T-helper 2 cell treated with Interferon-gamma antibody and Interleukin-4, amounts not matched to agents 5 μg/mL and 100 μg/mL, for 36 hours (primary cell): Measurements from ENCODE around the gene NID1.
"Not testable (repeated sequence)": the region's sequence is repeated elsewhere in the genome, so short reads cannot be mapped to it uniquely, and the experiment has no call there.

ENCODE experiments used
- DNase-seq: peaks from one replicate; pipeline ENCODE4 v3.0.0; 2021; ENCODE audit warnings: low spot score
- H3K27ac Mint-ChIP-seq: one replicate; pipeline ENCODE4 v1.8.0; 2021; ENCODE audit warnings: mild to moderate bottlenecking, mixed read lengths
- H3K27me3 Mint-ChIP-seq: one replicate; pipeline ENCODE4 v1.8.0; 2021; ENCODE audit warnings: low read depth, mixed read lengths
- H3K36me3 Mint-ChIP-seq: one replicate; pipeline ENCODE4 v1.8.0; 2021; ENCODE audit warnings: low read depth, mixed read lengths
- H3K4me1 Mint-ChIP-seq: one replicate; pipeline ENCODE4 v1.8.0; 2021; ENCODE audit warnings: low read depth, mixed read lengths
- H3K4me3 Mint-ChIP-seq: one replicate; pipeline ENCODE4 v1.8.0; 2022; ENCODE audit warnings: mild to moderate bottlenecking, moderate library complexity, mixed read lengths
- H3K9me3 Mint-ChIP-seq: one replicate; pipeline ENCODE4 v1.8.0; 2021; ENCODE audit warnings: mixed read lengths

NID1 gene

GRCh38 chr1:236016083-236016482 lies 48.8 kb downstream of the NID1 start:
- Mint-ChIP-seq H3K27me3 (peaks cover 30% of the 10 kb centered on the region), H3K4me1 (no peaks in the 10 kb centered on the region), H3K27ac (no peak overlapping the region), H3K4me3 (no peak overlapping the region), H3K9me3 (no peaks in the 10 kb centered on the region), H3K36me3 (no peaks in the 10 kb centered on the region)
- DNase-seq: no peak

GRCh38 chr1:236015539-236015938 lies 49.4 kb downstream of the NID1 start:
- Mint-ChIP-seq H3K27ac (no peak overlapping the region), H3K27me3 (peaks cover 26% of the 10 kb centered on the region), H3K4me3 (no peak overlapping the region), H3K4me1 (no peaks in the 10 kb centered on the region), H3K9me3 (no peaks in the 10 kb centered on the region), H3K36me3 (no peaks in the 10 kb centered on the region)
- no peak for DNase-seq

- H3K4me1 Mint-ChIP-seq: no peaks in the 10 kb centered on the region
- DNase-seq: no peak
- H3K27ac Mint-ChIP-seq: no peak overlapping the region
- H3K36me3 Mint-ChIP-seq: no peaks in the 10 kb centered on the region
- no peaks in the 10 kb centered on the region for H3K9me3 Mint-ChIP-seq
- H3K27me3 Mint-ChIP-seq: peaks cover 21% of the 10 kb centered on the region
- H3K4me3 Mint-ChIP-seq: no peak overlapping the region
These were observed 51.6 kb downstream of the NID1 start for GRCh38 chr1:236013330-236013729.

GRCh38 chr1:236011641-236012040 lies 53.2 kb downstream of the NID1 start:
- Mint-ChIP-seq H3K36me3 (no peaks in the 10 kb centered on the region), H3K27me3 (peaks cover 13% of the 10 kb centered on the region), H3K9me3 (no peaks in the 10 kb centered on the region), H3K4me1 (no peaks in the 10 kb centered on the region), H3K27ac (no peak overlapping the region), H3K4me3 (no peak overlapping the region)
- DNase-seq: no peak

- Mint-ChIP-seq H3K4me1 (peaks cover 4% of the 10 kb centered on the region), H3K36me3 (no peaks in the 10 kb centered on the region), H3K27me3 (peaks cover 7% of the 10 kb centered on the region), H3K9me3 (no peaks in the 10 kb centered on the region), H3K4me3 (no peak overlapping the region), H3K27ac (no peak overlapping the region)
- DNase-seq: no peak
These were observed 54.4 kb downstream of the NID1 start for GRCh38 chr1:236010443-236010842.

- Mint-ChIP-seq H3K4me3 (no peak overlapping the region), H3K36me3 (no peaks in the 10 kb centered on the region), H3K4me1 (peaks cover 5% of the 10 kb centered on the region), H3K9me3 (no peaks in the 10 kb centered on the region), H3K27me3 (peaks cover 5% of the 10 kb centered on the region), H3K27ac (no peak overlapping the region)
- DNase-seq: no peak
These were observed 55.0 kb downstream of the NID1 start for GRCh38 chr1:236009857-236010256.

- peaks cover 3% of the 10 kb centered on the region for H3K27me3 Mint-ChIP-seq
- no peaks in the 10 kb centered on the region for H3K36me3 Mint-ChIP-seq
- no peak overlapping the region for H3K27ac Mint-ChIP-seq
- no peak overlapping the region for H3K4me3 Mint-ChIP-seq
- peaks cover 7% of the 10 kb centered on the region for H3K4me1 Mint-ChIP-seq
- H3K9me3 Mint-ChIP-seq: no peaks in the 10 kb centered on the region
- DNase-seq: no peak
These were observed 55.7 kb downstream of the NID1 start for GRCh38 chr1:236009191-236009590.

GRCh38 chr1:236007781-236008180 lies 57.1 kb downstream of the NID1 start:
- no peak for DNase-seq
- Mint-ChIP-seq H3K27me3 (no peaks in the 10 kb centered on the region), H3K27ac (no peak overlapping the region), H3K4me1 (peaks cover 13% of the 10 kb centered on the region), H3K9me3 (no peaks in the 10 kb centered on the region), H3K36me3 (no peaks in the 10 kb centered on the region), H3K4me3 (no peak overlapping the region)

GRCh38 chr1:236003058-236003457 lies 61.8 kb downstream of the NID1 start:
- not testable (repeated sequence) for DNase-seq, H3K27ac Mint-ChIP-seq, H3K27me3 Mint-ChIP-seq, H3K9me3 Mint-ChIP-seq, H3K36me3 Mint-ChIP-seq, H3K4me3 Mint-ChIP-seq
- H3K4me1 Mint-ChIP-seq: peaks cover 50% of the 10 kb centered on the region

- no peak overlapping the region for H3K4me3 Mint-ChIP-seq
- no peaks in the 10 kb centered on the region for H3K27me3 Mint-ChIP-seq
- H3K4me1 Mint-ChIP-seq: peaks cover 54% of the 10 kb centered on the region
- H3K9me3 Mint-ChIP-seq: peaks cover 4% of the 10 kb centered on the region
- H3K36me3 Mint-ChIP-seq: peaks cover 8% of the 10 kb centered on the region
- DNase-seq: no peak
- no peak overlapping the region for H3K27ac Mint-ChIP-seq
These were observed 62.3 kb downstream of the NID1 start for GRCh38 chr1:236002572-236002971.

GRCh38 chr1:236002025-236002390 lies 62.9 kb downstream of the NID1 start:
- H3K27me3 Mint-ChIP-seq: no peaks in the 10 kb centered on the region
- H3K4me3 Mint-ChIP-seq: no peak overlapping the region
- H3K9me3 Mint-ChIP-seq: peaks cover 4% of the 10 kb centered on the region
- H3K4me1 Mint-ChIP-seq: peaks cover 56% of the 10 kb centered on the region
- peak overlapping the region; percentile 17 for H3K27ac Mint-ChIP-seq
- H3K36me3 Mint-ChIP-seq: peaks cover 8% of the 10 kb centered on the region
- no peak for DNase-seq

- H3K4me1 Mint-ChIP-seq: peaks cover 59% of the 10 kb centered on the region
- DNase-seq: no peak
- H3K9me3 Mint-ChIP-seq: peaks cover 4% of the 10 kb centered on the region
- peaks cover 8% of the 10 kb centered on the region for H3K36me3 Mint-ChIP-seq
- H3K4me3 Mint-ChIP-seq: peak overlapping the region; percentile 68
- H3K27me3 Mint-ChIP-seq: no peaks in the 10 kb centered on the region
- peak overlapping the region; percentile 98 for H3K27ac Mint-ChIP-seq
These were observed 64.1 kb downstream of the NID1 start for GRCh38 chr1:236000781-236001180.

- H3K4me1 Mint-ChIP-seq: peaks cover 60% of the 10 kb centered on the region
- H3K27me3 Mint-ChIP-seq: no peaks in the 10 kb centered on the region
- peaks cover 8% of the 10 kb centered on the region for H3K36me3 Mint-ChIP-seq
- H3K4me3 Mint-ChIP-seq: peak overlapping the region; percentile 68
- peak overlapping the region; percentile 98 for H3K27ac Mint-ChIP-seq
- DNase-seq: peak; percentile 84
- peaks cover 4% of the 10 kb centered on the region for H3K9me3 Mint-ChIP-seq
These were observed 65.5 kb downstream of the NID1 start for GRCh38 chr1:235999259-235999925.

- H3K4me3 Mint-ChIP-seq: peak overlapping the region; percentile 68
- H3K36me3 Mint-ChIP-seq: peaks cover 8% of the 10 kb centered on the region
- no peaks in the 10 kb centered on the region for H3K27me3 Mint-ChIP-seq
- peaks cover 4% of the 10 kb centered on the region for H3K9me3 Mint-ChIP-seq
- H3K4me1 Mint-ChIP-seq: peaks cover 57% of the 10 kb centered on the region
- H3K27ac Mint-ChIP-seq: peak overlapping the region; percentile 98
- peak; percentile 68 for DNase-seq
These were observed 66.1 kb downstream of the NID1 start for GRCh38 chr1:235998812-235999211.

GRCh38 chr1:235997931-235998330 lies 67.0 kb downstream of the NID1 start:
- peaks cover 8% of the 10 kb centered on the region for H3K36me3 Mint-ChIP-seq
- peaks cover 4% of the 10 kb centered on the region for H3K9me3 Mint-ChIP-seq
- no peaks in the 10 kb centered on the region for H3K27me3 Mint-ChIP-seq
- H3K4me3 Mint-ChIP-seq: no peak overlapping the region
- no peak for DNase-seq
- H3K27ac Mint-ChIP-seq: peak overlapping the region; percentile 98
- peaks cover 56% of the 10 kb centered on the region for H3K4me1 Mint-ChIP-seq
